Measurements from ENCODE around the gene SEMA4G. TPM values are rescaled to one million over a fixed set of nuclear protein-coding genes. Genes with fewer than 3 reads are reported as not detected.
"Not testable (repeated sequence)": the region's sequence is repeated elsewhere in the genome, so short reads cannot be mapped to it uniquely, and the experiment has no call there.

Gene SEMA4G
- total RNA-seq, 1 donor from 2014 or later: 0.26 TPM

DNA sequence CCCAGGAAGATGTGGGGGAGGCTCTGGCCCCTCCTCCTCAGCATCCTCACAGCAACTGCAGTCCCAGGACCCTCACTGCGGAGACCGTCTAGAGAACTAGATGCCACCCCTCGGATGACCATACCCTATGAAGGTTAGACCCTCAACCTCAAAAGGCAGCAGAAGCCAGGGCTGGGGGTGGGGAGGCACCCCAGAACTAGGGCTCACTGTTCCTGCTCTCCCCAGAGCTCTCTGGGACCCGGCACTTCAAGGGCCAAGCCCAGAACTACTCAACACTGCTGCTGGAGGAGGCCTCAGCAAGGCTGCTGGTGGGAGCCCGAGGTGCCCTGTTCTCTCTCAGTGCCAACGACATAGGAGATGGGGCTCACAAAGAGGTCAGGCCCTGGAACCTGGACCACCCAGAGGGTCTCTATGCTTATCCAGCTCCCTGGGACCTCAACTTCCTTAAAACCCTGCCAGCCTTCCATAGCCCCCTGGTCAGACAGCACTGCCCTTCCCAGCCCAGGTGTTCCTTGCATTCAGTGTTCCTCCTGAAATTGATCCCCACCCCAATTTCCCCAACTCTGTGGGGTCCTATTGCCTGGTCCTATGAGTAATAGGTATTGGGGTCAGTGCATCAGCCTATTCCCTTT, 3.7 kb downstream of the SEMA4G start:
- Histone ChIP-seq H3K27me3 (ENCODE audit: control insufficient read depth, insufficient read depth, low read length) (no peaks in the 10 kb centered on the region), H3K4me3 (ENCODE audit: low read depth, low read length) (no peak overlapping the region), H3K36me3 (ENCODE audit: control insufficient read depth, insufficient read depth, low read length) (no peaks in the 10 kb centered on the region)
- TF ChIP-seq CTCF (IDR thresholded peaks at IDR 0.05; ENCODE audit: insufficient read depth, low read length, severe bottlenecking): no peak
- FAIRE-seq (no peak), DNase-seq (ENCODE audit: low read depth) (no peak)

- DNase-seq (ENCODE audit: low read depth); H3K36me3 ChIP-seq (ENCODE audit: control insufficient read depth, insufficient read depth, low read length); FAIRE-seq; H3K4me3 ChIP-seq (ENCODE audit: low read depth, low read length); H3K27me3 ChIP-seq (ENCODE audit: control insufficient read depth, insufficient read depth, low read length): not testable (repeated sequence)
Observed at GRCh38 chr10:100975397-100975796, 6.1 kb downstream of the SEMA4G start.

DNA sequence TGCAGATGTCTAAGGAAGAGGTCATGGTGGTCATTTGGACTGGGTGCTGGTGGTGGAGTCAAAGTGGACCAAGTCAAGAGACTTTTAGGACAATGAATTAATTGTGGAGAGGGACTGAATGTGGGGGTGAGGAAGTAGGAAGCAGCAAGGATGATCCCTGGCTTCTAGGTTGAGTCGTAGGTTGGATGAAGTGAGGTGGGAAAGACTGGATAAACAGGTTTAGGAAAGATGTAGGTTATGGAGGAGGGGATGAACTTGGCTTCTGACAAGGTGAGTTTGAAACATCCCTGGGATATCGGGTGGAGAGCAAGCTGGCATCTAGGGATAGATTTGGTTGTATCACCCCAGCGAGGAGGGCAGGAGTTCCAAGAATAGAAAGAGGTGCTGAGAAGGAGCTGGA, 7.6 kb downstream of the SEMA4G start:
- Histone ChIP-seq H3K27me3 (ENCODE audit: control insufficient read depth, insufficient read depth, low read length) (no peaks in the 10 kb centered on the region), H3K4me3 (ENCODE audit: low read depth, low read length) (no peak overlapping the region), H3K36me3 (ENCODE audit: control insufficient read depth, insufficient read depth, low read length) (peaks cover 1% of the 10 kb centered on the region)
- no peak for DNase-seq (ENCODE audit: low read depth)
- TF ChIP-seq CTCF (IDR thresholded peaks at IDR 0.05; ENCODE audit: insufficient read depth, low read length, severe bottlenecking): no peak
- FAIRE-seq: no peak

GRCh38 chr10:100977436-100977835, 8.1 kb downstream of the SEMA4G start:
- H3K36me3 ChIP-seq (ENCODE audit: control insufficient read depth, insufficient read depth, low read length): peaks cover 1% of the 10 kb centered on the region
- H3K4me3 ChIP-seq (ENCODE audit: low read depth, low read length): no peak overlapping the region
- DNase-seq (ENCODE audit: low read depth) (no peak), FAIRE-seq (no peak)
- TF ChIP-seq CTCF (IDR thresholded peaks at IDR 0.05; ENCODE audit: insufficient read depth, low read length, severe bottlenecking): no peak
- no peaks in the 10 kb centered on the region for H3K27me3 ChIP-seq (ENCODE audit: control insufficient read depth, insufficient read depth, low read length)

- Histone ChIP-seq H3K27me3 (ENCODE audit: control insufficient read depth, insufficient read depth, low read length) (no peaks in the 10 kb centered on the region), H3K36me3 (ENCODE audit: control insufficient read depth, insufficient read depth, low read length) (peaks cover 6% of the 10 kb centered on the region), H3K4me3 (ENCODE audit: low read depth, low read length) (no peak overlapping the region)
- TF ChIP-seq CTCF (IDR thresholded peaks at IDR 0.05; ENCODE audit: insufficient read depth, low read length, severe bottlenecking): no peak
- FAIRE-seq (no peak), DNase-seq (ENCODE audit: low read depth) (no peak)
Observed at GRCh38 chr10:100978121-100978900, 9.0 kb downstream of the SEMA4G start.

GRCh38 chr10:100978901-100979195, 9.5 kb downstream of the SEMA4G start:
- DNase-seq (ENCODE audit: low read depth) (no peak), FAIRE-seq (no peak)
- no peak for TF ChIP-seq CTCF (IDR thresholded peaks at IDR 0.05; ENCODE audit: insufficient read depth, low read length, severe bottlenecking)
- Histone ChIP-seq H3K27me3 (ENCODE audit: control insufficient read depth, insufficient read depth, low read length) (no peaks in the 10 kb centered on the region), H3K4me3 (ENCODE audit: low read depth, low read length) (no peak overlapping the region), H3K36me3 (ENCODE audit: control insufficient read depth, insufficient read depth, low read length) (peaks cover 6% of the 10 kb centered on the region)

All from bronchial epithelial cell (primary cell).